ENCODE results near the gene WDFY2.

The WDFY2 gene

DNA sequence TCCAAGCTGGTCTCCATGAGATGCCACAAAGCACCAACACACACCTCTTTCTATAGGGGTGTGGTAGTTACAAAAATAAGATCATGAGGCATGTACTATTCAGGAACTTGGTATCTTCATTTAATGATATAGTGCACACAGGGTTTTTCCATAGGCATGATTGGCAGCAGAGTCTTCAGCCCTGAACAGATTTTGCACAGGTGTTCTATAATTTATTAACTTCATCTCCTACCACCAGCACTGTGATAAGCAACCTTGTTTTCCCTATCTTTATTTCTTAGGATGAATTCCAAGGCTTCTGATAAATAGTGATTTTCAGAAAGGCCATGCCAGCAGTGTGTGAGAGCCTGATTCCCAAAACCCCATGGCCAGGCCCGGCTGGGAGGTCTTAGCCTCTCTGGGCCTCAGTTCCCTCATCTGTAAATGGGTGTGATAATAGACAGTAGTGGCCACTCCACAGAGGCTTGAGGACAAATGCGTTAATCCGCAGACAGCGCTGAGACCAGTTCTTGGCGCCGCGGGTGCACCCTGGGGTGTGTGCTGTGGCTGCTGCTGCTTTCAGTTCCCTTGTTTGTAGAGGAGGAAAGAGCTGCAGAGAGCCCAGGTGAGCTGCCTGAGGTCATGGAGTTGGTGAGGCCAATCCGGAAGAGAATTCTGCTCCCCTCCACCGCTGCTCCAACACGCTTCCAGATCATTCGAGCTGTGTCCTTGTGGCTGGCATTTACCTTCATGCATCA, 186.6 kb downstream of the WDFY2 start:
- no peak for DNase-seq (ENCODE audit: low spot score)

DNA sequence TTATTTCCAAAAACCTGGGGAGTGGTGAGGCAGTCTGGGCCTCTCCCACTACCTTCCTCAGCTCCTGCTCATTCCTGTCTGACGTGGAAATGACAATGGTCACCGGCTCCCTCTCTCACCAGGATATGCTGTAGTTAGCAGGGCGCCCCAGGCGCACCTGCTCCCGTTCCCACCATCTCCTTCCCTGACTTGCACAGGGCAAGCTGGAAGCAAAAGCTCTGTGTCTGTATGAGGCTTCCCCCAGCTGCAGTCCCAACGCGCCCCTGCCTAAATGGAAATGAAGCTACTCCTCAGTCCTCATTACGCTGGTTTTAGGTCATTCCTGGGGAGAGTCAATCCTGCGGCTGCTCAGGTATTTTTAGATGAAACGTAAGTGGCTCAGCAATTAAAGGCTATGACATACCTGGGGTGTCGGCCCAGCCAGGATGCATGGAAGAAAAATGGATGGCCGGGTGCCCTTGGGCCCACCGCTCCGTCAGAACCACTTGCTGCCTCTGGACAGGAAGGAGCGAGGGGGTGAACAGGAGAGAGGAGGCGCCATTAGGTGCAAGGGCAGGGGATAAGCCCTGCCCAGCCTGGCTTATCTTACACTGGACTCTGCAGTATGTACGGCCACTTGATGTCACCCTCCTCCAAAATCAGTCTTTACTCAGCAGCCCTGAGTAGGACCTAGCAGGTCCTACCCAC, 187.3 kb downstream of the WDFY2 start:
- no peak for DNase-seq (ENCODE audit: low spot score)

DNA sequence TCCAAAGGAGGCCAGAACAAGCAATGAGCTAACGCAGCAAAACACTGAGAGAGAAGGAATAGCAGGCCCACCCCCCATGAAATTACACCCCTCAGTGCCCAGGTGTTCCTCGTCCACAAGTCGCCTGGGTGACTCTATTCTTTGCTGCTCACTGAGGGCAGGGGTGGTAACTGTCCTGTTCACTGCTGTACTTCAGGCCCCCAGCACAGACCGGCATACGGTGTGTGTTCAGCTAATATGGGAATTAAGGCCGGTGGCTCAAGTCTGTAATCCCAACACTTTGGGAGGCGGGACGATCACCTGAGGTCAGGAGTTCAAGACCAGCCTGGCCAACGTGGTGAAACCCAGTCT, 187.8 kb downstream of the WDFY2 start:
- DNase-seq (ENCODE audit: low spot score), result no peak

DNA sequence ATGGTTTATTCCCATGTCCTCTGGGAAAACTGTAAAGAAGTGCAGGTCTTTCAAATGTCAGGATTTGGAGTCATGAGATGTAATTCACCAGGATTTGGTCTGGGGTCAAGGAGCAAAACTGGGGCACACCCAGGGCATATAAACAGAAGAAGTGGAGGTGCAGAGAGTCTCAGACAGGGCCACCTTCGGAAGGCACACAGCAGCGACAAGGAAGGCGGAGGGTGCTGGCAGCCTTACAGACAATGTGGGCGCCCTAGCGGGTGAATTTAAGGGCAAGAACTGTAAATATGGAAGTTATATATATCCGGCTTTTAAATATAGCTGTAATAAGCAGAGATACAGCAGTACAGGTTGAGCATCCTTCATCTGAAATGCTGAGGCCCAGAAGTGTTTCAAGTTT, 188.5 kb downstream of the WDFY2 start:
- DNase-seq (ENCODE audit: low spot score), result no peak

DNA sequence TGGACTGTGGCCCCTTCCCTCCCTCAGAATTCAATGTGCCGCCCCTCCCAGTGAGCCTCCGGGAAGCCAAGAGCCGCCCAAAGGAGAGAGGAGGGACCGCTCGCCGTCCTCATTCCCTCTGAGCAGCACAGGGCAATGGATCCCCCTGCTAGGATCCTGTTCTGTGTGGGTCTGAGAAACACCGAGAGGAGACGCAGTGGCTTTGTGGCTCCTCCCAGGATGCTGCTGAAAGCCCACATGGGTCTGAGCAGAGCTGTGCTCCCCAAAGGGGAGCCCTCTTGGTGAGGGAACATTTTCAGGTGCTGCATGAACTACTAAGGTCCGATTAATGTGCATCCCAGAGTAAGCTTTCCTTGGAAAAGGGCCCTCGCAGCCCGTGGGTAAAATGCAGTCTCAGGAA, 189.3 kb downstream of the WDFY2 start:
- DNase-seq (ENCODE audit: low spot score), result no peak

DNA sequence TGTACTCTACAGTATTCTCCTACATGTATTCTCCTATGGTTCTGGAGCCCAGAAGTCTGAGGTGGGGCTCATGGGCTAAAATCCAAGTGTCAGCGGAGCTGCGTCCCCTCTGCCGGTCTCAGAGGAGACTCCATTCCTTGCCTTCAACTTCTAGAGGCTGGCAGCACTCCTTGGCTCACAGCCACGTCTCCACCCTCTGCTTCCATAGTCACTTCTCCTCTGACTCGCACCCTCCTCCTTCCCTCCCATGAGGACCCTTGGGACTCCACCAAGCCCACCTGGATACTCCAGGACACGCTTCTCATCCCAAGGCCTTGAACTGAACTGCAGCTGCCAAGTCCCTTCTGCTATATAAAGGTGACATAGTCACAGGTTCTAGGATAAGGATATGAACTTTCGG, 191.9 kb downstream of the WDFY2 start:
- DNase-seq (ENCODE audit: low spot score), result no peak

DNA sequence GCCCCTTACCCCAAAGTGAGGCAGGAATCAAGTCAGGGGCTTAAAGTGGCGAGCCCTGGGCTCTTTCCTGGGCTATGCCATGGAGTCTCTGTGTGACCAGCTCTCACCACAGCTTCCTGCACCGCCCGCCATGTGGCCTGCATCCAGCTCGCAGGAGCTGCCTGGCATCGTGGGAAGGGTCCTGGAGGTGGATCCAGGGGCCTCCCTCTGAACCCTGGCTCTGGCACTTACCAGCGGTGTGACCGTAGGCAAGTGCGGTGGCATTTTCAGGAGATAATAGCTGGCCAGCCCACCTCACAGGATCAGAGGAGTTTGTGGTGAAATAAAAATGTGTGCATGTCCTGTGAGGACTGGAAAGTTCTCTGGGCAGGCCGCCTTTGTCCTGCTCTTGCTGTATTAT, 193.7 kb downstream of the WDFY2 start:
- DNase-seq (ENCODE audit: low spot score), result no peak

DNA sequence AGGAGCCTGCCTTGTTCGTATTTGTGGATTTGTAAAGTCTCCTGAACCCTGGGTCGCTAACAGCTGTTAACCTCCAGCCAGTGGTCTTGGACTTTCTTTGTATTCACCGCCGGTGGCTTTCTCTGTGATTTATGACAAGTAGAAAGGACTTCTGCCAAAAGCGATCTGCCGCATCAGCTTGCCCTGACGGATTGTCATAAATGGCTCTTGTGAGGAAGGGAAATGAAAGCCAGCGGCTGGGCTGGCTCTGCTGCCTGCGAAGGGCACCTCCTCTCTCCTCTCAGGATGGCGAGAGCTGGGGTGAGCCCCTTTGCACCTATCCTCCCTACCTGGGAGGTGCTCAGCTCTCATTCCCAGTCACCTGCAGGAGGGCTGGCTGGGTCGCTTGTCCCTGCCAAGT, 194.1 kb downstream of the WDFY2 start:
- no peak for DNase-seq (ENCODE audit: low spot score)

DNA sequence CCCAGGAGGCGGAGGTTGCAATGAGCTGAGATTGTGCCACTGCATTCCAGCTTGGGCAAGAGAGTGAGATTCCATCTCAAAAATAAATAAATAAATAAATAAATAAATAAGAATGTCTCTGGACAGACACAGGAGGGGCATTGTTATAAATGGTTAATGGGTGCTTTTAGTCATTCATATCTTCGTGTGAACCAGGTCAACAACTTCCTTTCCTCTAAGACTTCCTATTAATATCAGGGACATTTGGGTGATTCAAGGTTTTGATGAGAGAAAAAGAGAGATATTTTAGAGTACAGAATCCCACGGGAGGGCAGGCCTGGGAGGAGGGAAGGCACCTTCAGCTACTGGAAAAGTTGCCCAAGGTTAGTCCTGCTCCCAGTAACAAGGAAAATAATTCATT, 195.8 kb downstream of the WDFY2 start:
- no peak for DNase-seq (ENCODE audit: low spot score)

DNA sequence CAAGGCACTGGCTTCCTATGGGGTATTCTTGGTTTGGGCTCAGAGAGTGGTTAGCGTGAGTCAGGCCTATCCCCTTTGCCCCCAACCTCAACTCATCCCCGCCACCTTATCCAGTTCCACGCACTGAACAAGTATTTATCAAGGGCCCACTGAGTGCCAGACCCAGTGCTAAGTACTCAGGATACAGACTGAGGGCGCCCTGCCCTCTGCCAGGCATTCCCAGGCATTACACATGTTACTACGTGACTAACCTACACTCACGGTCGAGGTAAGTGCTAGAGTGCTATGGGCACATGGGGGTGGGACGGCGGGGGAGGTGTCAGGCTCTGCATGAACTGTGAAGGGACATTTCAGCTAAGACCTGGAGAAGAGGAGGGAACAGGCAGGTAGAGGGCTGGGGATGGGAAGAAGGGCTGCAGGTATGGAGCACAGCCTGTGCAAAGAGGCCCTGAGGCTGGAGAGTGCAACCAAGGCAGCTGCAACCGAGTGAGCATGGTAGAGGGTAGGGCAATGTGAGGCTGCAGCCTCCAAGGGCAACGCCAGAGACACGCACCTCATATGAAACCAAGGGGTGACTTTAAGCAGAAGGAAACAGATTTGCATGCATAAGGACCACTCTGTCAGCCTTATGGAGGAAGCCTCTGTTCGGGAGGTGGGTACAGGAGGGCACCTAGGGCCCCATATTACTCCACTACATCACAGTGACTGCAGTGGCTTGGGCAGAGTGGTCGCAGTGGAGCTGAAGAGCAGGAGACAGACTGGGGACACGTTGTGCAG, 197.2 kb downstream of the WDFY2 start:
- DNase-seq (ENCODE audit: low spot score), result peak; percentile 64

DNA sequence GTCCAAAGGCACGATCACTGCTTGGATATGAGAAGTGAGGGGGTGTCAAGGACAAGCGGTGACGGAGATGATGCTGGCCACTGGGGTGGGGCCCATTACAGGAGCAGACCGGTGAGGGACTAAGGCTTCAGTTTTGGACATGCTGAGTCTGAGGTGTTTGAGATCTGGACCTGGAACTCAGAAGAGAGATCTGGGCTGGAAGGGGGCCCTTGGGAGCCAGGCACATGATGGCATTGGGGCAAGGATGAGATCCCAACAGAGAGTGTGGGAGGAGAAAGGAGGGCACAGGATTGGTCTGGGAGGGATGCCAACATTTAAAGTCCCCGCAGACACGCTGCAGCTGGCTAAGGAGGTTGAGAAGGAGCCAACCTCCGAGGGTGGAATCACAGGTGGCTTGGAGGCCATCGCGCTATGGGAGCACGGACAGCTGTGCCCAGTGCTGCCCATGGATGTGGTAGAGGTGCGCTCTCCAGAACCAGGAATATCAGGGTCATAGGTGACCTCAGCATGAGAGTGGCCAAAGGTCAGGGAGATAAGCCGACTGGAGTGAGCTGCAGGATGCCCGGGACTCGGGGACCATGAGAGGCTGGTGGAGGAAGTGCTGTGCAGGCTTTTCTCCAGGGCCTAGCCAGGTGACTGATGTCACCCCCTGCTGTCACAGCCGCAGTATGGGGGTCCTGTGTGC, 197.9 kb downstream of the WDFY2 start:
- DNase-seq (ENCODE audit: low spot score), result no peak

DNA sequence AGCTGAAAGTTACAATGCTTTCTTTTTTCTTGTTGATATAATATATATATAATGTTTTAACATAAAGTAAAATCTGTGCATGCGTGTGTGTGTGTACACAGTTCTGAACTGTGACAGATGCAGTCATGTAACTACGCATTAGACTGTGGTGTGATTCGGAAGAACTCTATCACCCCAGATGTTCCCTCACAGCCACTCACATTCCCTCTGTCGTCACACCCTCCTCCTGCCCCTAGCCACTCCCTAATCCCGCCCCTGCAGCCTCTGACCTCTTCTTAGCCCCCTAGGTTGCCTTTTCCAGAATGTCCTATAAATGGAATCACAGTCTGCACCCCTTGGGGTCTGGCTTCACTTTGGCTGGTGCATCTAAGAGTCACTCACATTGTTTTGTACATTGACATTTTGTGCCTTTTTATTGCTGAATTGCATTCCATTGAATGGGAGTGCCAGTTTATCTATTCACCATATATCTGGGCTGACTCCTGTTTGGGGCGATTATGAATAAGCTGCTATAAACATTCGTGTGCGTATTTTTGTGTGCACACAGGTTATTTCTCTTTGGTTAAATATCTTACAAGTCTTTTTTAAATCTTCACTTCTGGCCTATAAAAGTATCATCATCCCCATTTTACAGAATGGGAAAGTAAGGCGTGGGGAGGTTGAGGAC, 199.3 kb downstream of the WDFY2 start:
- no peak for DNase-seq (ENCODE audit: low spot score)

DNA sequence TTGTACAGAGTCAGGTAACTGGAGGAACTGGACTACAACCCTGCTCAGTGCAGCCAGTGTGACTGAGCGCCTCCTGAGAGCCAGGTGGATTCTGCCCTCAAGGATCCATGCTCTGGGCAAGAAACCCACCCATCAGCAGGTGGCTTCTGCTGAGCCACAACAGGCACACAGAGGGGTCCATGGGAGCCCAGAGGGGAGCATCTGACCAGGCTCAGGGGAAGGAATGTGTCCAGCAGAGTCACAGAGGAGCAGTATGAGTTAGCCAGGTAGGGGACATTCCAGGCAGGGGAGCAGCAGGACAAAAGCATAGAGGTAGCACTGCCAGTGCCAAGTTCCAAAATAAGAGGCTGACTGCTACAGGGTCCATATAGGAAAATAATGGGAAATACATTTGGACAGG, 199.8 kb downstream of the WDFY2 start:
- DNase-seq (ENCODE audit: low spot score), result no peak

DNA sequence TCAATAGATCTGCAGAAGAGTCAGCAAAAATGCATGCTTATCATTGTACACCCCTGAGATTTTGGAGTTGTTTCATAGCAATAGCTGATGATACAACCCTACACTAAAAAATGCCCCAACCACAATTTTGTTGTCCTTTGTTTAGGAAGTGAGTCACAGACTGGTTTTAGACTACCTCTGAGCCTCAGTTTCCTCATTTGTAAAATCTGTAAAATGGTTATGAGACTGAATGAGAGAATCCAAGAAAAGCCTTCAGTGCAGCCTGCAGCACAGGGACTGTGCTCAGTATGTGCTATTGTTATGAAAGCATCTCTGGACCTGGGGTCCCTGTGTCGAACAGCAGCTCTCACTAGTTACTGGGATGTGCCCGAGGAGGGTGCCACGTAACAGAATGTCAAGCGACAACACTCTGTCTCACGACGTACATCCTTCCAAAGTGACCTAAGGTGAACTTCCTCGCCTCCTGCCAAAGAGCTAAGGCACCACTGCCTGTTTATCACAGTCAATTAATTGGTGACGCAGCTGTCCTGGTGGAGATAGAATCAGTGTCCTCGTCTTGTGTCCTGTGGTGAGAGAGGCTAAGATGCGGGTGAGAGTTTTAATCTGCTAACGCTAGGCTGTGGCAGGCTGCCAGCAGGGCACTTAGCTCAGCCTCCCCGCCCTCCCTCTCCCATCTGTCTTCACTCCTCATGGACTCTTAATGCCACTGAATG, 201.6 kb downstream of the WDFY2 start:
- DNase-seq (ENCODE audit: low spot score), result no peak

DNA sequence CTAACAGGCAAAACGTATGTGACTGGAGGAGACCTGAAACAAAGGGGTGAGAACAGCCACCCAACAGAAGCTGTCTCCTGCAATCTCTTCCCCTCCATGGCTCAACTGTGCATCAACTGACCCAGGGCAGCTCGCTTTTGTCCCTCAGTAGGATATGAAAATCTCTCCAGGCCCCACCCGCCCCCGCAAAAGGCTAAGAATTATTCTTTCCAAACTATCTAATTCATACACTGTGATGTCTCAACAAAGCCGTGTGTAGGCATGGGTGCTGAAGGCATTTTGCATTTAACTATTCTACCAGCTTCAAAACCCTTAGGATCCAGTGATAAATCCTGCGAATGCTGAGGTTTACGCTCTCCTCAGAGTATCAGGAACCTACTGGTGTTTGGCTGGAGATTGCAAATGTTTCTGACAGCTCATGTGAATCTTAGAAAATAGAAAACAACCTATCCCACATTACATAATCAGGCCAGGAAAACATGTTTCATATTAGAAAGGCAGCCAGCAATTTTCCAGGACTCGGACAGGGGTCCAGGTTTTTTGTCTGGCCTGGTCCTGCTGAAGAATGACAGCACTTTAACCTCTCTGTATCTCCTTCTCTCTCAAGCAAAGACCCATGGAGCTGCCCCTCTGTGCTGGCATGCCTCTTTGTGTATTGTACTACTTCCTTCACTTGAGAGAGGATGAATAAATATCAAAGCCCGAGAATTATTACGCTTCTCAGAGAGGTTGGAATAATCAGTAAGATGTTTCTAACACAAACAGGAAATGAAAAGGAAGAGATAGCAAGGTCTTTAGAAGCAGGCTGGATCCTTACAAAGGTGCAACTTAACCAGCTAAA, 202.4 kb downstream of the WDFY2 start:
- no peak for DNase-seq (ENCODE audit: low spot score)

DNA sequence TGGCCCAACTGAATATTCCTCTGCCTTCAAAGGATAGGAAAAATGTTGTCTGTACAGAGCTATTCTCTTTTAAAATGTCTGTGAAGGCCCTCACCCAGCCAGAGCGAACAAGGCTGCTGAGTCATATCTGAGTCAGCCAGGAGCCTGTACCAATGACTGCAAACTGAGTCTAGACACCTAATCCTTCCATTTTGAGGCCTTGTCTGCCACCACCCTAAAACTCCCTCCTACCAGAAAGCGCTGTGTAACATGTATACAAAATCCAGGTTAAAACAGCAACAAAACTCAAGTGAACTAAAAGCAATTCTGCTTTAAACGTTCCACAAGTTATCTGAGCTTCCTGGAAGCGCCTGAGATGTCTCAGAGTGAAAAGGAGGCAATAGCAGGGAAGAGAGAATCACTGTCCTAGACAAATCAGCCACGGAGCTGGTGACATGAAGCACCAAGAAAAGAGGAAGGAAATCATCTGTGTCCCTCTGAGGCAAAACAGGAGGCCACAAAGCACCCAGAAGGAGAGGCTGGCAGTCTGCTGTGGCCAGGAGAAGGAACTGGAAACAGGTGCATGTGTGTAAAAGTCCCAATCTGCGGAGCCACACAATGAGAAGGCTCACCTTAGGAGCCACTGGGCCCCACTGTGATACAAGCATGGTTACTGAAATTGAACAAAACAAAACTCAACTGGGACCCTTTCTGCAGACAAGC, 209.5 kb downstream of the WDFY2 start:
- DNase-seq (ENCODE audit: low spot score), result no peak

DNA sequence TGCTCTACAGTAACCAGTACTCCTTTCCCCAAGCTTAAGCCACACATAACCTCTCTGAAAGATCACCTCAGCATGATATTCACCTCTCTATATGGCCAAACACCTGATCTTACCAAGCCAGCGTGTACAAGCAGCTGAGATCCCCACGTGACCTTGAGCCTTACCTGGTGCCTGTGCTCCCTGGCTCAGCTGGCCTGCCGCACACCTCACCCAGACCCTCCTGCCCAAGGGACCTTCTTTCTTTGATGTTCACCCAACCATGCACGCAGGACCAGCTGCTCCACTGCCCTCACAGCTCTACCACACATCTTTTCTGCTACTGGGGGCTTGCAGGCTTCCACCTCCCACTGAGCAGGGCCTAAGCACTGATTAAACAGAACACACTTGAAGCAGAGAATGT, 210.7 kb downstream of the WDFY2 start:
- no peak for DNase-seq (ENCODE audit: low spot score)

DNA sequence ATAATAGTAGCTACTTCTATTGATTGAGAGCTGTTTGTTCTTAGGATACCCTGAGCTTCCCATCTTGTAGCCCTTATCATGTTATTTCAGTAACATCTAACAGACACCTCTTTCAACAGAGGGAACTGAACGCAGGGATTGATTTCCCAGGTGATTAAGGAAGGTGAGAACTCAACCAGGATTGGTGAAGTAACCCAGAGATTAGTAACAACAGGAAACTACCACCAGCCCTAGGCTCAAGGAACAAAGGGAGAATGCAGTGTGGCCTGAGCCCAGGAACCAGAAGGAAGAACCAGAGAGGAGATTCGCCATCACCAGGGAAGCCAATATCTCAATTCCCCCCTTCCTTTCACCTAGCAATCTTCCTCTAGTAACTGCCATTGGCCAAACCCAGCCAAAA, 211.2 kb downstream of the WDFY2 start:
- DNase-seq (ENCODE audit: low spot score), result no peak

DNA sequence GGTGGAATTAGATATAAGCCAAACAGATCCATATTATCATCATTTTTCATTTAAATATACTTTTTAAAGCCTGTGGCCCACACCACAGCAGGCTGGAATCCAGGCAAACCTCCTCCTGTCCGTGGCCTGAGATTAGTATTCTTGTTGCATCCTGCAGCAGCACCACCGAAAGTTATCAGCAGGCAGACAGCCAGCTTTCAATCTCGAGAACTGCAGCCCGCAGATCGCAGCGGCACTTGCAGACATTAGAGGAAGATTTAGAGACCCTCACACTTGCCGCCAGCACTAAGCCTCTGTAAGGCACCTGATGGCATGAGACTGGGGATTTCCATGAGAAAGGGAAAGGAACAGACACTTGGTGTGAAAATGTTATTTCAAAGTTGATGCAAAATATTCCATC, 212.3 kb downstream of the WDFY2 start:
- DNase-seq (ENCODE audit: low spot score), result no peak

Data from iPS-NIHi11 (cell line).